Activated CD4-positive, alpha-beta T cell treated with anti-CD3 and anti-CD28 coated beads for 1 hour (primary cell): ENCODE data around the gene SLC25A30.
"Not testable (repeated sequence)": the region's sequence is repeated elsewhere in the genome, so short reads cannot be mapped to it uniquely, and the experiment has no call there.

Experiments
- DNase-seq: peaks from one replicate; pipeline ENCODE4 v3.0.0-alpha.2; 2020

The SLC25A30 gene

GRCh38 chr13:45364876-45365557, 53.2 kb downstream of the SLC25A30 start:
- DNase-seq = no peak

GRCh38 chr13:45362939-45363338, 55.2 kb downstream of the SLC25A30 start:
- no peak for DNase-seq

- DNase-seq = no peak
Measured at GRCh38 chr13:45361596-45362206, 56.5 kb downstream of the SLC25A30 start.

- DNase-seq = no peak
Measured at GRCh38 chr13:45356966-45357672, 61.1 kb downstream of the SLC25A30 start.

GRCh38 chr13:45353895-45354294, 64.3 kb downstream of the SLC25A30 start:
- no peak for DNase-seq

GRCh38 chr13:45352031-45352430, 66.1 kb downstream of the SLC25A30 start:
- DNase-seq = no peak

GRCh38 chr13:45350152-45350551, 68.0 kb downstream of the SLC25A30 start:
- no peak for DNase-seq

- DNase-seq = no peak
Measured at GRCh38 chr13:45349438-45349837, 68.7 kb downstream of the SLC25A30 start.

- not testable (repeated sequence) for DNase-seq
Measured at GRCh38 chr13:45344064-45344463, 74.1 kb downstream of the SLC25A30 start.
